H1 (cell line): ENCODE measurements around the gene CDK12. TPM values are rescaled to one million over a fixed set of nuclear protein-coding genes. Genes with fewer than 3 reads are reported as not detected.
A peak's percentile ranks its signal among the peaks of the same experiment; 100 is the strongest.

Experiments used
- CTCF ChIA-PET: fragments of 300-600 bp; sonication (Branson Sonifier 250); formaldehyde crosslinking; loops from one replicate; lab custom pipeline; 2021; ENCODE audit not compliant: partially characterized antibody; lab: Charles Lee
- POLR2A ChIA-PET: fragments of 300-600 bp; sonication (Branson Sonifier 250); formaldehyde crosslinking; loops from one replicate; lab custom pipeline; 2021; ENCODE audit warnings: inconsistent platforms; ENCODE audit not compliant: partially characterized antibody; lab: Charles Lee
- DNase-seq, 2 experiments: peaks; one replicate each; pipeline versions ENCODE4 v3.0.0 to v3.0.0-alpha.2; 2010 to 2022; ENCODE audit warnings: low spot score in 2 of 2, low read depth in 1 of 2, mixed read lengths in 1 of 2
- FAIRE-seq: peaks from 2 replicates; lab custom pipeline; 2011; peaks lifted over from hg19 to GRCh38; lab: Jason Lieb, UNC
- H2AFZ ChIP-seq: 2 replicates; pipeline ENCODE4 v1.8.1; 2012; ENCODE audit warnings: low read length, inconsistent platforms
- H2AK5ac ChIP-seq: 2 replicates; pipeline ENCODE4 v1.6.1; 2013; ENCODE audit warnings: low read depth, low read length
- H2BK120ac ChIP-seq: replicated peaks from 2 replicates; pipeline ENCODE3; 2013; ENCODE audit warnings: low read depth, low read length, inconsistent platforms
- H2BK12ac ChIP-seq: 2 replicates; pipeline ENCODE4 v1.6.1; 2013; ENCODE audit warnings: low read depth, low read length
- H2BK15ac ChIP-seq: 2 replicates; pipeline ENCODE4 v1.6.1; 2013; ENCODE audit warnings: low read length
- H2BK20ac ChIP-seq: 2 replicates; pipeline ENCODE4 v1.6.1; 2013; ENCODE audit warnings: low read length
- H2BK5ac ChIP-seq: 2 replicates; pipeline ENCODE4 v1.6.1; 2013; ENCODE audit warnings: low read depth, low read length
- H3K14ac ChIP-seq: 2 replicates; pipeline ENCODE4 v1.6.1; 2013; ENCODE audit warnings: inconsistent platforms; ENCODE audit not compliant: insufficient read length
- H3K18ac ChIP-seq: 2 replicates; pipeline ENCODE4 v1.6.1; 2013; ENCODE audit warnings: low read length; ENCODE audit errors: extremely low read depth
- H3K23ac ChIP-seq: 2 replicates; pipeline ENCODE4 v1.6.1; 2013; ENCODE audit warnings: inconsistent platforms; ENCODE audit not compliant: insufficient read length
- H3K23me2 ChIP-seq: 2 replicates; pipeline ENCODE4 v1.6.1; 2013; ENCODE audit warnings: low read depth, low read length
- H3K27ac ChIP-seq: 2 replicates; pipeline ENCODE4 v1.6.1; 2011; ENCODE audit warnings: low read depth, low read length, inconsistent platforms
- H3K27me3 ChIP-seq, 4 experiments: replicated peaks in 1 of 4; 1 replicate in 1 of 4; 2 replicates in 3 of 4; pipeline versions ENCODE4 v1.6.1 to v1.8.1; 2011 to 2013; ENCODE audit warnings: low read length in 3 of 4, mild to moderate bottlenecking in 3 of 4, inconsistent platforms in 2 of 4, mixed read lengths in 2 of 4, moderate library complexity in 1 of 4; ENCODE audit not compliant: control insufficient read depth in 3 of 4, insufficient read depth in 3 of 4; ENCODE audit errors: extremely low read depth in 1 of 4
- H3K36me3 ChIP-seq, 4 experiments: 2 replicates each; pipeline versions ENCODE4 v1.6.1 to v1.8.1; 2011 to 2013; ENCODE audit warnings: mild to moderate bottlenecking in 4 of 4, low read length in 3 of 4, moderate library complexity in 2 of 4, control low read depth in 1 of 4, inconsistent platforms in 1 of 4; ENCODE audit not compliant: insufficient read depth in 4 of 4, control insufficient read depth in 2 of 4
- H3K4ac ChIP-seq: replicated peaks from 2 replicates; pipeline ENCODE3; 2013; ENCODE audit warnings: low read length, low read depth, mixed read lengths, inconsistent platforms; ENCODE audit not compliant: insufficient read length
- H3K4me1 ChIP-seq, 4 experiments: replicated peaks in 1 of 4; 1 replicate in 1 of 4; 2 replicates in 3 of 4; pipeline versions ENCODE4 v1.6.1 to v1.8.1; 2011 to 2013; ENCODE audit warnings: low read length in 3 of 4, inconsistent platforms in 2 of 4, mixed read lengths in 1 of 4; ENCODE audit not compliant: insufficient read depth in 4 of 4, control insufficient read depth in 3 of 4
- H3K4me2 ChIP-seq, 2 experiments: 2 replicates each; pipeline versions ENCODE4 v1.6.1 to v1.8.1; 2011 to 2013; ENCODE audit warnings: low read depth in 2 of 2, low read length in 2 of 2, control low read depth in 1 of 2, inconsistent platforms in 1 of 2, mild to moderate bottlenecking in 1 of 2; ENCODE audit not compliant: insufficient read depth in 1 of 2
- H3K4me3 ChIP-seq, 4 experiments: fragments of 200-600, 300-600 bp in 1 of 4; sonication (generic), shearing (Covaris generic), sonication (Bioruptor Twin) in 1 of 4; 2 replicates each; pipeline versions ENCODE4 v1.5.1 to v1.8.1; 2011 to 2016; ENCODE audit warnings: low read length in 4 of 4, low read depth in 3 of 4, control low read depth in 2 of 4, inconsistent platforms in 2 of 4, mild to moderate bottlenecking in 2 of 4, mixed read lengths in 1 of 4, moderate library complexity in 1 of 4; ENCODE audit not compliant: insufficient read depth in 2 of 4; ENCODE audit errors: extremely low read depth in 1 of 4
- H3K56ac ChIP-seq: replicated peaks from 2 replicates; pipeline ENCODE3; 2013; ENCODE audit warnings: low read depth, mild to moderate bottlenecking, mixed read lengths, low read length, inconsistent platforms; ENCODE audit not compliant: insufficient read length
- H3K79me1 ChIP-seq: 2 replicates; pipeline ENCODE4 v1.6.1; 2013; ENCODE audit warnings: low read depth, low read length, control low read depth
- H3K79me2 ChIP-seq, 2 experiments: 2 replicates each; pipeline versions ENCODE4 v1.6.1 to v1.8.1; 2012 to 2013; ENCODE audit warnings: low read length in 2 of 2, mild to moderate bottlenecking in 2 of 2, inconsistent platforms in 1 of 2; ENCODE audit not compliant: insufficient read depth in 2 of 2, control insufficient read depth in 1 of 2
- H3K9ac ChIP-seq, 4 experiments: replicated peaks in 1 of 4; 1 replicate in 1 of 4; 2 replicates in 3 of 4; pipeline versions ENCODE4 v1.6.1 to v1.8.1; 2011 to 2013; ENCODE audit warnings: low read depth in 3 of 4, low read length in 3 of 4, control low read depth in 2 of 4, mild to moderate bottlenecking in 2 of 4, moderate library complexity in 2 of 4, inconsistent platforms in 1 of 4; ENCODE audit errors: extremely low read depth in 1 of 4
- H3K9me3 ChIP-seq, 2 experiments: 2 replicates each; pipeline versions ENCODE4 v1.6.1 to v1.8.1; 2012 to 2013; ENCODE audit warnings: mild to moderate bottlenecking in 2 of 2, moderate library complexity in 2 of 2, control low read depth in 1 of 2, inconsistent platforms in 1 of 2, low read depth in 1 of 2, low read length in 1 of 2, mixed read lengths in 1 of 2; ENCODE audit not compliant: insufficient read depth in 2 of 2
- H4K20me1 ChIP-seq, 2 experiments: replicated peaks in 1 of 2; 2 replicates each; pipeline versions ENCODE3 to v1.8.1; 2011 to 2013; ENCODE audit warnings: inconsistent platforms in 2 of 2, low read length in 2 of 2, mild to moderate bottlenecking in 1 of 2; ENCODE audit not compliant: insufficient read depth in 2 of 2, control insufficient read depth in 1 of 2
- H4K5ac ChIP-seq: 2 replicates; pipeline ENCODE4 v1.6.1; 2013; ENCODE audit warnings: low read length, low read depth, mixed read lengths, inconsistent platforms; ENCODE audit not compliant: insufficient read length
- H4K8ac ChIP-seq: 2 replicates; pipeline ENCODE4 v1.8.0; 2013; ENCODE audit warnings: mild to moderate bottlenecking, moderate library complexity, low read length, inconsistent platforms; ENCODE audit not compliant: insufficient read depth; ENCODE audit errors: extremely low read depth
- H4K91ac ChIP-seq: replicated peaks from 2 replicates; pipeline ENCODE3; 2013; ENCODE audit warnings: low read length, mixed read lengths, inconsistent platforms; ENCODE audit not compliant: insufficient read length
- HDAC2 ChIP-seq, 2 experiments: fragments of 300-600 bp in 1 of 2; sonication (generic) in 1 of 2; IDR thresholded peaks; 2 replicates each; pipeline ENCODE4 v1.6.1; 2011 to 2012; ENCODE audit warnings: low read depth in 2 of 2, low read length in 2 of 2, mild to moderate bottlenecking in 2 of 2, moderate library complexity in 2 of 2, borderline replicate concordance in 1 of 2, inconsistent platforms in 1 of 2
- KDM1A ChIP-seq: fragments of 200-600, 300-600 bp; sonication (generic); IDR thresholded peaks from 2 replicates; pipeline ENCODE4 v1.7.1; 2016; ENCODE audit warnings: mild to moderate bottlenecking, low read length, borderline replicate concordance
- TAF7 ChIP-seq: optimal IDR thresholded peaks from 2 replicates; pipeline ENCODE3; 2011; ENCODE audit warnings: low read depth, mild to moderate bottlenecking, inconsistent platforms, low read length, moderate library complexity, borderline replicate concordance
- WGBS, 2 experiments: shearing (Covaris generic) in 1 of 2; methylation state at CpG; one replicate each; pipeline versions ENCODE4 v1.1.6 to v1.1.7; 2013 to 2015; ENCODE audit warnings: low lambda C conversion rate in 2 of 2, mixed read lengths in 2 of 2, inconsistent platforms in 1 of 2, low coverage in 1 of 2, missing lambda C conversion rate in 1 of 2; ENCODE audit not compliant: insufficient replicate concordance in 2 of 2, insufficient coverage in 1 of 2, insufficient read length in 1 of 2; ENCODE audit errors: extremely low coverage in 1 of 2, missing lambda C conversion rate in 1 of 2; 5-methylcytosine and 5-hydroxymethylcytosine counted together
- polyA plus RNA-seq, 7 experiments: library from polyadenylated mRNA; depleted of rRNA in 3 of 7; stranded (reverse) in 5 of 7; unstranded in 2 of 7; fragments of >200 nt in 5 of 7; fragments of 200-250 nt in 2 of 7; gene quantifications; 1 replicate in 5 of 7; 2 replicates in 1 of 7; 4 replicates in 1 of 7; pipeline versions ENCODE4 v1.2.1 to v1.2.3, GENCODE V29; 2011 to 2013; ENCODE audit warnings: missing spikeins in 2 of 7, mixed read lengths in 2 of 7
- total RNA-seq: library from RNA; stranded (reverse); fragmentation: NEBNext Ultra II Directional; extraction: Animal tissue kit (Norgen Biotek cat#: 25700); gene quantifications from 2 replicates; pipeline ENCODE4 v1.2.1, GENCODE V29; 2021

CDK12 gene
- total and polyA plus RNA-seq, 2 of the 8 experiments (the other 6 are each of a cell fraction or from before 2014, with no cell fraction given) = 14.8 to 70.3 TPM

DNA sequence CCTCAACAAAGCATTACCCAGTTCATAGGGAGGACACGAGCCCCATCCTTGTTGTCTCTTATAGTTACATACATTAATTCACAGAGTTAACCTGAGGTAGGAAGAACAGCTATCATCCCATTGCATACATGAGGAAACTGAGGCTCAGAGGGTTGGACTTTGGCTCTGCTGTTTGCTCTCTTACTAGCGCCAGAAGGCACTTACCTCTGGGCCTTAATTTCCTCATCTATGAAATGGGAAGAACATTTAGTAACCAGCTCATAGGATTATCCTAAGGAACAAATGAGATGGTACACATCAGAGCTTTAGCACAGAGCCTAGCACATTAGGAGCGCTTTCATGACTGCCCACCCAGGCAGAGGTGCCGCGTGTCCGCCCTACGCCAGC, 118.8 kb downstream of the CDK12 start:
- Histone ChIP-seq H3K4me3 (peak overlapping the region in 2 of 4 experiments; percentile 5 to 31; a peak in 3 of 8 replicates), H2BK12ac (0 out of 2 replicates have a peak overlapping the region, but pooled peaks have one; percentile 45), H2BK15ac (no peak overlapping the region), H3K27me3 (peaks cover 0 to 4% (median 2%) of the 10 kb centered on the region in 4 experiments; a peak in 3 of 7 replicates), H3K4ac (peak overlapping the region; percentile 76), H3K79me2 (no peaks in the 10 kb centered on the region)
- 72% methylated on average over 7 of the region's 7 CpGs; no CpG with 5 or more reads in 1 of the 2 experiments for WGBS, 2 experiments
- TF ChIP-seq HDAC2 (IDR thresholded peaks at IDR 0.05; ENCODE audit: borderline replicate concordance in 1 of 2, low read depth in 2 of 2, low read length in 2 of 2) (peak in 1 of 2 experiments; percentile 87; a peak in 2 of 4 replicates), KDM1A (peak; percentile 79), TAF7 (no peak)
- TF ChIP-seq, all 59 proteins: peak for 2
- Histone ChIP-seq H4K20me1 (no peaks in the 10 kb centered on the region), H3K18ac (peak overlapping the region; percentile 33; the same call in 1 of the 2 replicates), H4K5ac (peak overlapping the region; percentile 30), H3K9me3 (no peaks in the 10 kb centered on the region), H3K36me3 (no peaks in the 10 kb centered on the region), H3K56ac (no peak overlapping the region), H2BK5ac (peak overlapping the region; percentile 21; the same call in 1 of the 2 replicates), H3K4me1 (peaks cover 13 to 22% (median 15%) of the 10 kb centered on the region in 4 experiments), H3K14ac (no peak overlapping the region), H3K79me1 (no peaks in the 10 kb centered on the region), H3K4me2 (peak overlapping the region; percentile 8 to 58), H4K8ac (no peak overlapping the region), H2AFZ (no peak overlapping the region), H3K27ac (no peak overlapping the region; the same call in 1 of the 2 replicates), H3K23ac (no peak overlapping the region), H4K91ac (peak overlapping the region; percentile 86), H2BK20ac (peak overlapping the region; percentile 18; the same call in 1 of the 2 replicates), H3K9ac (no peak overlapping the region), H3K23me2 (no peaks in the 10 kb centered on the region), H2AK5ac (no peak overlapping the region), H2BK120ac (peak overlapping the region; percentile 59)
- DNase-seq (no peak), FAIRE-seq (peak; percentile 39)
- ChIA-PET POLR2A (interaction anchor here (1.0 to 2.1 kb wide), 6 partner anchors 8 to 347 kb away, joined by 3 to 12 read pairs (median 3); partner anchors contain the start of genes LRRC3C and ORMDL3), CTCF (interaction anchor here (0.8 to 11.6 kb wide), 8 partner anchors 9 to 54 kb away, joined by 3 to 167 read pairs (median 8); partner anchors contain the start of gene PPP1R1B)
